ENCODE data around the gene KSR2.

Gene KSR2

DNA sequence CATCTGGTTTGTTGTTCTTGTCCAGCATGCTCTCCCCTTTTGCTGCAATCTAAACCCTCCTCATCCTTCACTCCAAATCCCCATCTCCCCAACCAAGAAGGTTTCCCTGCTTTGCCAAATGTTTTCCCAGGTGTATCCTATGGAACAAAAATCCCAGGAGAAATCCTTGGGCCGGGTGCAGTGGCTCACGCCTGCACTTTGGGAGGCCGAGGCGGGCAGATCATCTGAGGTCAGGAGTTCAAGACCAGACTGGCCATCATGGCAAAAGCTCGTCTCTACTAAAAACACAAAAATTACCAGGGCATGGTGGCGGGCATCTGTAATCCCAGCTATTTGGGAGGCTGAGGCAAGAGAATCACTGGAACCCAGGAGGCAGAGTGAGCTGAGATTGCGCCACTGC lies 5.0 kb downstream of the KSR2 start:
- CTCF ChIA-PET = no interaction called here
- POLR2A ChIA-PET (ENCODE audit: low non-redundant PET) = no interaction called here
- DNase-seq (ENCODE audit: low spot score) = no peak
- TF ChIP-seq, protein P1, sequence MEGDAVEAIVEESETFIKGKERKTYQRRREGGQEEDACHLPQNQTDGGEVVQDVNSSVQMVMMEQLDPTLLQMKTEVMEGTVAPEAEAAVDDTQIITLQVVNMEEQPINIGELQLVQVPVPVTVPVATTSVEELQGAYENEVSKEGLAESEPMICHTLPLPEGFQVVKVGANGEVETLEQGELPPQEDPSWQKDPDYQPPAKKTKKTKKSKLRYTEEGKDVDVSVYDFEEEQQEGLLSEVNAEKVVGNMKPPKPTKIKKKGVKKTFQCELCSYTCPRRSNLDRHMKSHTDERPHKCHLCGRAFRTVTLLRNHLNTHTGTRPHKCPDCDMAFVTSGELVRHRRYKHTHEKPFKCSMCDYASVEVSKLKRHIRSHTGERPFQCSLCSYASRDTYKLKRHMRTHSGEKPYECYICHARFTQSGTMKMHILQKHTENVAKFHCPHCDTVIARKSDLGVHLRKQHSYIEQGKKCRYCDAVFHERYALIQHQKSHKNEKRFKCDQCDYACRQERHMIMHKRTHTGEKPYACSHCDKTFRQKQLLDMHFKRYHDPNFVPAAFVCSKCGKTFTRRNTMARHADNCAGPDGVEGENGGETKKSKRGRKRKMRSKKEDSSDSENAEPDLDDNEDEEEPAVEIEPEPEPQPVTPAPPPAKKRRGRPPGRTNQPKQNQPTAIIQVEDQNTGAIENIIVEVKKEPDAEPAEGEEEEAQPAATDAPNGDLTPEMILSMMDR (conservative IDR thresholded peaks at IDR 0.05; ENCODE audit: low read depth) = no peak
- H3K27ac ChIP-seq = no peak overlapping the region

DNA sequence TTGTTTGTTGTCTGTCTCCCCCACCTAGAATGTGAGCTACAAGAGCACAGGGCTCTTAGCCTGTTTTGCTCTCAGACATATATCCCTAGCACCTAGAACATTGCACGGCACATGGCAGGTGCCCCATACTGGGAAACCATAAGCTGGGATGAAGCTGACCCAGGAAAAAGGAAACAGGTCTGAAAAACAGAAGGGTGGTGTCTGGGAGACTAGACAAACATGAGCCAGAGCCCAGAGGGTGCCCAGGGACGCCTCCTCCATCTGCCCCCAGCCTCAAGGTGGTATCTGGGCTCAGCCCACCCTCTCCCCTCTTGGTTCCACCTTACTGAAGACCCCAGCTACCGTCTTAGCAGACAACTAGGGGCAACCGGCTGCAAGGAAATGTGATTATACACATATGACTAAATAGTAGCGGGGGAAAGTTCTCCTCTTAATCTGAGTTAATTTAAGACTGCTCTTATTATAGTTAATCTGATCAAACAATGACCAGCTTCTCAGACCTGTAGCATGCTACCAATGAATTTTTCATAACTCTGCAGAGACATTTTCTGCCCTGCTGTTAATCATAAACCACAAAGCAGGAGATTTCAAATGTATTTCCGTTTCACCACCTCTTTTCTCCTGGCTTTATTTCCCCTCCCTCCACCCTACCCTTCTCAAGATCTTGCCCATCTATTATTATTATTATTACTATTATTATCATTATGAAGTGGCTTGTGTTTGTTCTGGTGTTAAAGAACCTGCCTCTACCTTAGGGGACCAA lies 31.9 kb downstream of the KSR2 start:
- H3K27ac ChIP-seq = no peak overlapping the region
- ChIA-PET POLR2A (ENCODE audit: low non-redundant PET) (no interaction called here), CTCF (interaction anchor here (1.0 kb wide), 1 partner anchor 15 kb away, joined by 4 read pairs; no protein-coding TSS in a partner anchor)
- no peak for DNase-seq (ENCODE audit: low spot score)
- TF ChIP-seq, protein P1 (conservative IDR thresholded peaks at IDR 0.05; ENCODE audit: low read depth) = no peak

DNA sequence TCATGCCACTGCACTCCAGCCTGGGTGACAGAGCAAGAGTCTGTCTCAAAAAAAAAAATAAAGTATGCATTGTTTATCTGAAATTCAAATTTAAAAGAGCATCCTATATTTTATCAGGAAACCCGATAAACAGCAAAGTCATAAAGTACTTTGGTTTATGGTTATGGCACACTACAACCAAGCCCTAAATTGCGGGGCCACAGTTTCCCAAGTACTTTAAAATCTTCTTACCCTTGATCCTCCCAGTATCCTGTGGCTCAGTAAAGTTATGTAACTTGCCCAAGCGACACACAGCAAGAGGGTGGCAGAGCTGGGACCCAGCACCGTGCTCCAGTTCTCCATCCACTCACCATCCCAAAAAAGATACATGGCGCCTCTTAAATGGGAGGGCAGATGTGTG lies 35.2 kb downstream of the KSR2 start:
- CTCF ChIA-PET = no interaction called here
- TF ChIP-seq, protein P1 (conservative IDR thresholded peaks at IDR 0.05; ENCODE audit: low read depth) = no peak
- POLR2A ChIA-PET (ENCODE audit: low non-redundant PET) = no interaction called here
- no peak for DNase-seq (ENCODE audit: low spot score)
- no peak overlapping the region for H3K27ac ChIP-seq

DNA sequence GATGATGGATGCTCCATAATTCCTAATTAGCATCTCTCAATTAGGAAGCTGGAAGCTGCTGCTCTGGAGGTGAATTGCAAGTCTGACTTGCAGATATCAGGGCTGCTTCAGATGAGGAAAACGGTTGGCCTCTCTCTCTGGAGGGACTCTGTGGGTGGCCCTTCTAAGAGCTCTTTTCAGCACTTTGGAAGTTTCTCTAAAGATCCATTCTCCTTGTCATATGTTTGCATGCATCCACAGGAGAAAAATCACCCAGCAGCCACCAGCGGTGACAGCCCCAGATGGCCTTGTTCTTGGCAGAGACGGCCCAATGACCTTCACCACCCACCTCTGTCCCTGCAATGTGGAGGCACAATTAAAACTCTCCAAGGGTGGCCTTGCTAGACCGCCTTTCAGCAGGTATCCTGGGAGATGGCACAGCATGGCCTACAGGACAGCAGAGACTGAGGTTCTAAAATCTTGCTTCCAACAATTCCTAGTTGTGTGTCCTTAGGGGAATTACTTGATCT lies 42.3 kb downstream of the KSR2 start:
- ChIA-PET CTCF (interaction anchor here (0.5 kb wide), 1 partner anchor 70 kb away, joined by 5 read pairs; no protein-coding TSS in a partner anchor), POLR2A (ENCODE audit: low non-redundant PET) (no interaction called here)
- H3K27ac ChIP-seq = no peak overlapping the region
- TF ChIP-seq, protein P1 (conservative IDR thresholded peaks at IDR 0.05; ENCODE audit: low read depth) = no peak
- no peak for DNase-seq (ENCODE audit: low spot score)

DNA sequence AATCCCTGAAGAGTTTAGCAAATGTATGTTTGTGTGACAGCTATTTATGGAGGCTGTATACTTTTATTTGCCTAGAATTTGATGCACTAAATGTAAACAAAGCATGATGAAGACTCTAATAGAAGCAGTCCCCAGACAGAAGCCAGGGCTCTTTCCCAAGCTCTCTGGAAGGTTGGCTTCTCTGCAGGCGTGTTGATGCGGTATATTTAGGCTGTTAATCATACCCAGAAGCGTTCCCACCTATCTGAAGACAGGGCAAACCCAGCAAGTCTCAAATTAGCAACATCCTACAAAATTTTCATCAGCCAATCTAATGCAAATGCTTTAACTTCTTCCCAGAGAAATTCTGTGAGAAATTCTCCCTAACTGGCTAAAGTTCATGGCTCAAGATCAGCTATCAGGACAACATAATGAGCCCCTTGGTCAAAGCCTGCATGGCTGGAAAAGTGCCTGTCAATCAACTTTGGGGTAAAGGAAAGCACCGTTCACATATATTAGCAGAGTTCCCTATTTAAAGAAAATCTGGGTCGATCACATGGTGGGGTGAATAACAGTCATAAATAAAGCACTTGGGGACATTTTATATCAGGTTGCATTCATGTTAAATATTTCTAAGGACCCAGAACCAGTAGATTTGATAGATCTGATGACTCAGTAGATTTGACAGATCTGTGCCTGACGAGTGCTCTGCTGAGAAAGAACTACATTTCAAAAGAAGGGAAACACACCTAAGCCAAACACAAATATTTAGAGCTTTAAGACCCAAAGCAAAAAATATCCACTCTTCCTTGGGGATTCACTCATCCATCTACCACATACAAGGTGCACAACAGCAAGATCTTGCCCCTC lies 46.6 kb downstream of the KSR2 start:
- ChIA-PET CTCF (interaction anchor here (0.5 to 0.8 kb wide), 3 partner anchors 14 to 90 kb away, joined by 4 to 5 read pairs (median 4); no protein-coding TSS in a partner anchor), POLR2A (ENCODE audit: low non-redundant PET) (no interaction called here)
- TF ChIP-seq, protein P1 (conservative IDR thresholded peaks at IDR 0.05; ENCODE audit: low read depth) = no peak
- DNase-seq (ENCODE audit: low spot score) = no peak
- no peak overlapping the region for H3K27ac ChIP-seq

DNA sequence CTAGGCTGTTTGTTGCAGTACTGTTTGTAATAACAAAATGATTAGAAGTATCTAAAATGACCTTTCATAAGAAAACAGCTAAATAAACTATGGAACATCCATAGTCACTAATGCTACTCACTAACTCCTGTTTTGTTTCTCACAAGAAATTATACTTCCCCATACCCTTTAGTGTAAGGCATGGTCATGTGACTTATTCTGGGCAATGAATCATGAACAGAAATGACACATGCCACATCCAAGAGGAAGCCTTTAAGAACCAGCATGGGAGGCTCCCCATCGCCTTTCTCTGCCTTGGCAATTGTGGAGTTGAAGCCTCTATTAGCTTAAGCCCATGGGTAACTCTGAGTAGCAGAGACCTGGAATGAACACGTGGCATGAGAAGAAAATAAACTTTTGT lies 49.3 kb downstream of the KSR2 start:
- TF ChIP-seq, protein P1 (conservative IDR thresholded peaks at IDR 0.05; ENCODE audit: low read depth) = no peak
- no peak for DNase-seq (ENCODE audit: low spot score)
- ChIA-PET POLR2A (ENCODE audit: low non-redundant PET) (no interaction called here), CTCF (interaction anchor here (0.6 to 0.8 kb wide), 2 partner anchors 52 to 552 kb away, joined by 3 to 9 read pairs; no protein-coding TSS in a partner anchor)
- no peak overlapping the region for H3K27ac ChIP-seq

Measured in RWPE1 (cell line).